ENCODE data around the gene BRD4. TPM values are rescaled to one million over a fixed set of nuclear protein-coding genes. Genes with fewer than 3 reads are reported as not detected.

The BRD4 gene
- total and polyA plus RNA-seq, 10 of the 15 experiments (the other 5 are each of a cell fraction or from before 2014, with no cell fraction given): 5.3 to 84.4 (median 11.8) TPM

- H3K27ac ChIP-seq (ENCODE audit: control insufficient read depth, insufficient read depth): peak overlapping the region; percentile 34; the same call in 1 of the 2 replicates
- SMC1A ChIA-PET (ENCODE audit: uncharacterized antibody, unreplicated experiment): interaction anchor here (0.7 to 3.3 kb wide), 11 partner anchors 9 to 125 kb away, joined by 3 to 16 read pairs (median 4); no protein-coding TSS in a partner anchor
- no peak overlapping the region for H3K9ac ChIP-seq (ENCODE audit: control insufficient read depth, insufficient read depth, low read length)
- peaks cover 8% of the 10 kb centered on the region in 2 experiments; a peak in 3 of 4 replicates for H3K36me3 ChIP-seq (ENCODE audit: control insufficient read depth in 2 of 2, insufficient read depth in 2 of 2, low read length in 1 of 2)
- RAD21 ChIA-PET (ENCODE audit: unreplicated experiment): interaction anchor here (1.6 kb wide), 1 partner anchor 88 kb away, joined by 4 read pairs; the partner anchor contains the start of gene AKAP8
- TF ChIP-seq E2F8 (IDR thresholded peaks at IDR 0.05; ENCODE audit: low read depth, partially characterized antibody) (no peak), SMC3 (IDR thresholded peaks at IDR 0.05; ENCODE audit: borderline replicate concordance, low read length) (no peak), RBBP5 (conservative IDR thresholded peaks at IDR 0.05) (no peak), MEF2B (IDR thresholded peaks at IDR 0.05; ENCODE audit: partially characterized antibody, poor library complexity, severe bottlenecking) (no peak), NBN (IDR thresholded peaks at IDR 0.05) (no peak), PML (IDR thresholded peaks at IDR 0.05; ENCODE audit: low read length) (no peak), USF1 (IDR thresholded peaks at IDR 0.05; ENCODE audit: borderline replicate concordance, extremely low read length, insufficient read depth, low read depth, low read length) (no peak), ZNF274 (IDR thresholded peaks at IDR 0.05; ENCODE audit: insufficient read depth, insufficient read length) (no peak), ATF2 (IDR thresholded peaks at IDR 0.05; ENCODE audit: low read length) (no peak), BCL11A (IDR thresholded peaks at IDR 0.05; ENCODE audit: low read depth, low read length) (no peak), ZZZ3 (IDR thresholded peaks at IDR 0.05; ENCODE audit: control insufficient read depth, insufficient read length, low read depth) (no peak), BCLAF1 (IDR thresholded peaks at IDR 0.05) (no peak), MYB (IDR thresholded peaks at IDR 0.05; ENCODE audit: borderline replicate concordance, low read depth, low read length) (no peak), YBX1 (IDR thresholded peaks at IDR 0.05) (no peak)
- TF ChIP-seq, protein P1, sequence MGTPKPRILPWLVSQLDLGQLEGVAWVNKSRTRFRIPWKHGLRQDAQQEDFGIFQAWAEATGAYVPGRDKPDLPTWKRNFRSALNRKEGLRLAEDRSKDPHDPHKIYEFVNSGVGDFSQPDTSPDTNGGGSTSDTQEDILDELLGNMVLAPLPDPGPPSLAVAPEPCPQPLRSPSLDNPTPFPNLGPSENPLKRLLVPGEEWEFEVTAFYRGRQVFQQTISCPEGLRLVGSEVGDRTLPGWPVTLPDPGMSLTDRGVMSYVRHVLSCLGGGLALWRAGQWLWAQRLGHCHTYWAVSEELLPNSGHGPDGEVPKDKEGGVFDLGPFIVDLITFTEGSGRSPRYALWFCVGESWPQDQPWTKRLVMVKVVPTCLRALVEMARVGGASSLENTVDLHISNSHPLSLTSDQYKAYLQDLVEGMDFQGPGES (IDR thresholded peaks at IDR 0.05): no peak
- BruUV-seq (replicated peaks): no TSS peak
- in situ Hi-C loops (cut with MboI): no loop called here
- CTCF ChIA-PET: interaction anchor here (0.7 to 2.0 kb wide), 3 partner anchors 25 to 43 kb away, joined by 3 to 4 read pairs (median 3); no protein-coding TSS in a partner anchor
- WGBS (ENCODE audit: insufficient coverage, insufficient replicate concordance, low lambda C conversion rate, missing lambda C conversion rate): 1% methylated on average over 4 of the region's 4 CpGs
- ATAC-seq (no peak), DNase-seq (ENCODE audit: low read depth, low spot score) (no peak), FAIRE-seq (no peak)
- 0 out of 2 replicates have a peak overlapping the region, but pooled peaks have one; percentile 23 for H3K4me2 ChIP-seq (ENCODE audit: control insufficient read depth, insufficient read depth)
- no peaks in the 10 kb centered on the region for H3K9me3 ChIP-seq (replicated peaks; ENCODE audit: control insufficient read depth, insufficient read depth, low read length)
- H2AFZ ChIP-seq (ENCODE audit: control insufficient read depth, low read depth, low read length): no peak overlapping the region
- H3K4me3 ChIP-seq: no peak overlapping the region
- H4K20me1 ChIP-seq (ENCODE audit: control insufficient read depth, insufficient read depth): peaks cover 24% of the 10 kb centered on the region
- intact Hi-C loops (cut with micrococcal nuclease; ENCODE audit: unreplicated experiment): loop anchor here (5.0 kb wide), 1 partner anchor 41 kb away; the partner anchor contains the start of gene BRD4
- H3K27me3 ChIP-seq (replicated peaks in 1 of 2; ENCODE audit: control insufficient read depth in 2 of 2, insufficient read depth in 2 of 2, low read length in 1 of 2): no peaks in the 10 kb centered on the region
- POLR2A ChIA-PET: interaction anchor here (0.8 to 1.0 kb wide), 2 partner anchors 9 to 16 kb away, joined by 4 read pairs; no protein-coding TSS in a partner anchor
- H3K79me2 ChIP-seq (ENCODE audit: control insufficient read depth, insufficient read depth, low read length): peaks cover 94% of the 10 kb centered on the region
- peaks cover 70% of the 10 kb centered on the region for H3K4me1 ChIP-seq (ENCODE audit: control insufficient read depth, insufficient read depth, low read length)
Measured at GRCh38 chr19:15291548-15292021, 40.8 kb downstream of the BRD4 start.
